Prostate gland (tissue), 2 donors: ENCODE data around the gene GSDME.

Source experiments
- CTCF ChIP-seq, 4 experiments: fragments of 200-600 bp in 2 of 4; fragments of 450-650 bp in 2 of 4; sonication (generic) in 2 of 4; IDR thresholded peaks; 1 replicate in 3 of 4; 2 replicates in 1 of 4; pipeline ENCODE4 v1.5.1; 2016 to 2019; ENCODE audit warnings: antibody characterized with exemption in 4 of 4, mild to moderate bottlenecking in 2 of 4, moderate library complexity in 2 of 4
- POLR2A ChIP-seq: fragments of 450-650 bp; IDR thresholded peaks from one replicate; pipeline ENCODE4 v1.6.1; 2016; ENCODE audit warnings: antibody characterized with exemption, mild to moderate bottlenecking

GRCh38 chr7:24718977-24719491 lies 38.2 kb downstream of the GSDME start:
- TF ChIP-seq CTCF (IDR thresholded peaks at IDR 0.05) (no peak), POLR2A (no peak)
